Neural progenitor cell (in vitro differentiated cells): ENCODE data around the gene FER.

ENCODE experiments used
- CTCF ChIP-seq: fragments of 200-600 bp; sonication (generic); IDR thresholded peaks from 2 replicates; pipeline ENCODE4 v1.5.1; 2017; ENCODE audit warnings: antibody characterized with exemption, mild to moderate bottlenecking
- EZH2 ChIP-seq: fragments of 200-600 bp; sonication (generic); IDR thresholded peaks from 2 replicates; pipeline ENCODE4 v1.6.1; 2017; ENCODE audit warnings: antibody characterized with exemption, mild to moderate bottlenecking, moderate library complexity
- EZH2phosphoT487 ChIP-seq: fragments of 200-600 bp; sonication (generic); IDR thresholded peaks from 2 replicates; pipeline ENCODE4 v1.6.1; 2017; ENCODE audit warnings: antibody characterized with exemption

- no peak for TF ChIP-seq CTCF
- TF ChIP-seq EZH2phosphoT487 = no peak
- TF ChIP-seq EZH2 = no peak
Measured at GRCh38 chr5:109199289-109199688, 451.6 kb downstream of the FER start.
